DMS153 treated with DMSO at 0.1 percent for 48 hours (cell line): ENCODE measurements around the gene ZFC3H1.
"Not testable (repeated sequence)": the region's sequence is repeated elsewhere in the genome, so short reads cannot be mapped to it uniquely, and the experiment has no call there.

Source experiments
- DNase-seq: peaks from one replicate; lab custom pipeline; 2025; ENCODE audit not compliant: unreplicated experiment; lab: John Stamatoyannopoulos, UW

Gene ZFC3H1

DNA sequence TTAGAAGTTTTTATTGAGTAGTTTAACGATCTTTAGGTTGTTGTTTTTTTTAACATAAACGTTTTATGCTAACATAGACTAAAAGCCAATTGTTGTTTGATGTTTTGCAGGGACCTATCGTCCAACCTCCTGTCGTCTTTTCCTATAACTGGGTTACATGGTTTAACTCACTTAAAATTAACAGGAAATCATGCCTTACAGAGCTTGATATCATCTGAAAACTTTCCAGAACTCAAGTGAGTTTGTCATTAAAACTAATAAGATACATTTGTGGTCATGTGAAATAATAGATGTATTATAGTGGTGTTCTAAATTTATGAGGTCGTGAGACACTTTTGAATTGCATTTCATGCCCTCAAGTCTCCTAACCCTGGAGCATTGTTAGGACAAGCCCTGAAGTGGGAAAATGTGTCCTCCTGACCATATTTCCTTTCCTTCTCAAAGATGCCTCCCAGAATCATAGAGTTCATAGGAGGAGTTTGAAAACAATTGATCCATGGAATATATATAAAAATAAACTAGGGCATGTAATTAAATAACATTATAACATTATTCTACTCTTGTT lies 84.9 kb downstream of the ZFC3H1 start:
- no peak for DNase-seq

DNA sequence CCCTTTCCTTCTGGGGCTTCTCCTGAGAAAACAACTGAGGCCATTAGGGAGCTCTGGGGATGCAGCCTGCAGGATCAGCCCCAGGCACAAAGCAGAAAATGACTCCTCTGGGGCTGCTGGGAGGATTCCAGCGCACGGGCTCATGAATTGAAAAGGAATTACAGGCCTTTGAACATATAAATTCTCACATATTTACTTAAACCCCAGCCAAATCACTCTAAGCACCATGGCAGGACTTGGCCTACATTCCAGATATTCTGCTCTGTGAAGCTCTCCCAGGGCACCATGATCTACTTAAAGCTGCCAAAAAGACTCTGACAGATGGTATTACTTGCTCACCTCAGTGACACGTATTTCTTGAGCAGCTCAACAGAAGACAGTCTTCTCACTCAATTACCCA lies 87.2 kb downstream of the ZFC3H1 start:
- no peak for DNase-seq

DNA sequence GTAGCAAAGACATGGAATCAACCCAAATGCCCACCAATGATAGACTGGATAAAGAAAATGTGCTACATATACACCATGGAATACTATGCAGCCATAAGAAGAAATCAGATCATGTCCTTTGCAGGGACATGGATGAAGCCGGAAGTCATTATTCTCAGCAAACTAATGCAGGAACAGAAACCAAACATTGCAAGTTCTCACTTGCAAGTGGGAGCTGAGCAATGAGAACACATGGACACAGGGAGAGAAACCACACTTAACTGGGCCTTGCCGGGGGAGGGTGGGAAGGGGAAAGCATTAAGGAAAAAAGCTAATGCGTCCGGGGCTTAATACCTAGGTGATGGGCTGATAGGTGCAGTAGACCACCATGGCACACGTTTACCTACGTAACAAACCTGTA lies 93.8 kb downstream of the ZFC3H1 start:
- not testable (repeated sequence) for DNase-seq

DNA sequence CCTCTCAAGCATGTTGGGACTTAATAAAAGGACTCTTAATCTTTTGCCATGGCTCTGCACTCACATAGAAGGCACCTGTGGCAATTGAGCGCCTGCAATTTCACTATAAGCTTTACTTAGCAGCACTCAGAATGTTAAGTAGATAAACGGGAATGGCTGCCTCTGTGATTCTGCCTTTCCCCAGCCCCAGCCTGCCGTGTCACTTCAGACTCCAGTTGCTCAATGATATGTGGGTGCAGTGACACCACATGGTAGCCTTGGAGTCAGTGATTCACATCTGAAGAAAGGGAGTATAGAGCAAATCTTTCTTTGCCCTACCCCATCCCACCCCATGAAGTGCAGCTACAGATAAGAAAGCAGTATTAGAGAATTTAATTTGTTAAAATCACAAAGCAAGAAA lies 96.1 kb downstream of the ZFC3H1 start:
- DNase-seq: no peak

DNA sequence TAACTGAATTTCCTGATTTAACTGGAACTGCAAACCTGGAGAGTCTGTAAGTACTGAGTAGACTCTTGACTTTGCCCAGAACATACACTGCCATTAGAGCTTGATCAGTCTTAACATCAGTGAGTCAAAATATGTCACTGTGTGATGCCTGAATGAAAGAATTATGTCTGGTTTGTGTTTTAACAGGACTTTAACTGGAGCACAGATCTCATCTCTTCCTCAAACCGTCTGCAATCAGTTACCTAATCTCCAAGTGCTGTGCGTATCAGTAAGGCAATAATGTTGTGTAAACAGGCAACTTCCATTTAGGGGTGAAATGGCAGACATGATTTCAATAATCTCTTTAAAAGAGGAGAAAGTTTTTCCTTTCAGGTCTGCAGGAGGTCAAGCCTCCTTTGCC lies 97.0 kb downstream of the ZFC3H1 start:
- no peak for DNase-seq

DNA sequence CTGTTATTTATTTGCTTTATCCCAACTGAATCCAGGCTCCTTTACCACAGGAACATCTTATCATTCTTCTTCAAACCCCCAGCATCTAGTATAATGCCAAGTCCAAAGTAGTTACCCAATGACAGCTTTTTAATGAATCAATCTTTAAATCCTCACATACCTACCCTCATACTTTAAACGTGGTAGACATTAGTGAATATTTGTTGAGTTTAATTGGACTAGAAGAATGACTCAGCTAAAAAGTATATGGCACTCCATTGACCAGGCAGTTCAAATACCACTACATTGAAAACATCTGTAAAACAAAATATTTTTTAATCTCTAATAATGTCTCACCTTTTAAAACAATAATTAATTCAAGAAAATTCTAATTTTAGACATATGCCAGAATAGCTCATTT lies 98.1 kb downstream of the ZFC3H1 start:
- DNase-seq: no peak

DNA sequence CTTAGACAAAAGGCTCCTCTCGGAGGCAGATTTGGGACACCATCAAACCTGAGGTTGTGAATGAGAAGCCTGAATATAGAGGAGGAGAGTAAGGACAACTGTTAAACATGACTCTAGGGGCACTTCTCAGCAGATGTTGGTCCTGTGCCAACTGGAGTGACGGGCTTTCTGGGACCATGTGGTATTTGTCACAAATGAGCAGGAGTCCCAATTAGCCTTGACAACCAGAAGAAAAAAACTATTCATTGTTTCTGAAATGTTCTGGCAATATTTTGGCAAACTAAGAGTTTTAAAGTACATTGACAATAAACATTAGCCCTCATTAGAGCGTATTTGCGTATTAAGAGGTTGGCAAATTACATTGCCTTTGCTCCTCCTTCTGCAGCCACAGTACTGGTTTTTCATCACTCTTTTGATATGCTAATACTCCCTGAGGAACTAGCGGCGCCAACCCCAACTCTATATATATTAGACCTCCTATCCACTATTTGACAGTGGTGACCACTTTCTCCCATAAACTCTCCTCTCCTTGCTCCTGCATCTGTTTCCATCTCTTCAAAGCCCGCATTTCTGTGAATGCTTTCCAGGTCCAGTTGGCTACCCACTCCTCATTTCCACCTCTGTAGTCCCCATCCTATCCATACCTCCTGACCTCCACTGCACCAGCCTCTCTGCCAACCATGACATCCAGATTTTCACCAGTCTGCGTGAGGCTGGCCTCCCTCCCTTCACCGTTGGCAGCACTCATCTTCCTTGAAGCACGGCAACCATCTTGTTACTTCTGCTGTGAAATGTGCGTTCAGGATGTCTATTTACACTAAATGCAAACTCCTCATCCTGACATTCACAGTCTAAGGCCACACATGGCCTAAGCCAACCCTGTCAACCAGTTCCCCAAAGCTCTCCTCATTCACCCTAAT lies 100.7 kb downstream of the ZFC3H1 start:
- DNase-seq: no peak
